Activated CD4-positive, alpha-beta T cell treated with anti-CD3 and anti-CD28 coated beads for 4 hours (primary cell): ENCODE results near the gene AP2M1.
"Not testable (repeated sequence)": the region's sequence is repeated elsewhere in the genome, so short reads cannot be mapped to it uniquely, and the experiment has no call there.

Source experiments
- DNase-seq, 2 donors: peaks; one replicate each; pipeline ENCODE4 v3.0.0-alpha.2; 2020

The AP2M1 gene

DNA sequence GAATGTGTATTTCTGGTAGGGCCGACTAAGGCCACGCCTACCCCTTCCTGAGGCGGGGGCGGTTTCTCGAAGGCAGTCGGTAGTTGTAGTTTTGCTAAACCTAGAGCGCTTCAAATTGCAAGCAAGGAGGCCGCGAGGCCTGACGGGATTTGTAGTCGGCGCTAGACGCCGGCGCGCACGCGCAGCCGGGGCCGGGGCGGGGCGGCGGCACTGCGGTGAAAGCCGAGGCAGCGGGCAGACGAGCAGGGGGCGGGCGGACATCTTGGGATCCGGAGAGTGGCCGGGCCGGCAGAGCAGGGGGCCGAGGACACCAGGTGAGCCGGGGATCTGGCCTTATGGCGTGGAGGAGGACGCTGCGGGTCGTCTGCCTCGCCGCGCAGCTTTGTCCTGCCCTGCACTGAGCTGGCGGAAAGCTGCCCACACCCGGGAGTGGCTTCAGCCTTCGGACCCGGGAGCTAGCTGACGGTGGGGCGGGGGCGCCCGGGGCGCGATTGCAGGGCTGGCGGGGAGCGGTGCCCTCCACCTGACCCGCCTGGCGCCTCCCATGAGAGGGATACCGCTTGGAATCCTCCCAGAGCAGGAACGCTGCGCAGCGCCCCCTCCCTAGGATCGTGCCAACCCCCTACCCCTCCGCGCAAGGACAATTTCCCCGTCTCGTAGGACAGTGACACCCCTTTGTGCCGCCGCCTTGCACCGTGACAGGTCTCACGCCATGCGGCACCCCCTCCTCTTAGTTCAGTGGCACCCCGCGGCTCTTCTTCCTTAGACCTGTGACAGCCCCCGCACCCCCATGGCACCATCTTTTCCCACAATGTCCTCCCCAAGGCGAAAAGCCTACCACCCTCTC, at the start of gene AP2M1:
Gene AP2M1 (plus strand): TSS at position 210 of the 847 bp plus-strand sequence. CDS start 2,139 bp downstream, outside the sequence.
- DNase-seq: peak; percentile 97 to 98

DNA sequence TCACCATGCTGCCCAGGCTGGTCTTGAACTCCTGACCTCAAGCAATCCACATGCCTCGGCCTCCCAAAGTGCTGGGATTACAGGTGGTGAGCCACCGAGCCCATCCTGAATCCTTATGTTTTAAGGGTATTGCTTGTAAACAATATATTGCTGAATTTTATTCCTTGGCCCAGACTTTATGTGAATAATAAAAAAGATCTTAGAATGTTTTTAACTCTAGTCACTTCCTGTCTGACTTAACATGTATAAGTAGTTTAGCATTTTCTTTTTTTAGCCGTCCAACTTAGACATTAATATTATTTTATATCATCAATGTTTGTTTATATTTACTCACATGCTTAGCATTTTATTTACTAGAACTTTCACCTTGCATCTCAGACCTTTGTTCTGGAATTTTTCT, 48.6 kb upstream of the AP2M1 start:
- DNase-seq: no peak

DNA sequence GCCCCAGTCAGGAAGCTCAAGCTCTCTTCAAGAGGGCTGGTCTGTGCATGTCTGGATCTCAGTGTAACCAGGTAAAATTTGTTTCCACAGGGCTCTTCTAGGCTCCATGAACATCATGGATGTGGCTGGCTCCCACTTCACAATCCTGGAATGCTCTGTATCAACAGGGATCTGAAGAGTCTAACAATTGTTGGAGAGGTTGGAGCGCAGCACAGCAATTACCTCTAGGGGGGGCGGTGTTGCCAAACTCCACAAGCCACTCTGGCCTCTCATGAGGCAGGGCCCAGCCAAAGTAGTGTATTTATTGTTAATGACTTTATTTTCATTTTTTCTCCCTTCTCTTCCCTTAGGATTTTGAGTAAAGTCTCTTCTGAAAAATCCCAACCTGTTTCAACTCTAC, 45.6 kb upstream of the AP2M1 start:
- no peak for DNase-seq

DNA sequence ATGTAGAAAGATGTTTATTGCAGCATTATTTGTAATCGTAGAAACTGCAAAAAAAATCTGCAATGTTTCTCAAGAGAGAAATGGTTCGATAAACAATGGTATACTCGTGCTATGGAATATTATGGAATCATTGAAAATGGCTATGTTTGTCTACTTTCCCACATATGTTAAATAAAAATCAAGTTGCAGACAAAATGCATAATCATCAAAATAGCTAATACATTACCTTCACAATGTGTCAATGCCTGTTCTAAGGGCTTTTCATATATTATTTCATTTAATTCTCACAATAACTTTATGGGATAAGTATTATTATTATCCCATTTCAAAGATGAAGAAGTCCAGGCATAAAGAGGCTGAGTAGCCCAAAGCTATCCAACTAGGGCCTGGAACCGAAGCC, 41.7 kb upstream of the AP2M1 start:
- no peak for DNase-seq

DNA sequence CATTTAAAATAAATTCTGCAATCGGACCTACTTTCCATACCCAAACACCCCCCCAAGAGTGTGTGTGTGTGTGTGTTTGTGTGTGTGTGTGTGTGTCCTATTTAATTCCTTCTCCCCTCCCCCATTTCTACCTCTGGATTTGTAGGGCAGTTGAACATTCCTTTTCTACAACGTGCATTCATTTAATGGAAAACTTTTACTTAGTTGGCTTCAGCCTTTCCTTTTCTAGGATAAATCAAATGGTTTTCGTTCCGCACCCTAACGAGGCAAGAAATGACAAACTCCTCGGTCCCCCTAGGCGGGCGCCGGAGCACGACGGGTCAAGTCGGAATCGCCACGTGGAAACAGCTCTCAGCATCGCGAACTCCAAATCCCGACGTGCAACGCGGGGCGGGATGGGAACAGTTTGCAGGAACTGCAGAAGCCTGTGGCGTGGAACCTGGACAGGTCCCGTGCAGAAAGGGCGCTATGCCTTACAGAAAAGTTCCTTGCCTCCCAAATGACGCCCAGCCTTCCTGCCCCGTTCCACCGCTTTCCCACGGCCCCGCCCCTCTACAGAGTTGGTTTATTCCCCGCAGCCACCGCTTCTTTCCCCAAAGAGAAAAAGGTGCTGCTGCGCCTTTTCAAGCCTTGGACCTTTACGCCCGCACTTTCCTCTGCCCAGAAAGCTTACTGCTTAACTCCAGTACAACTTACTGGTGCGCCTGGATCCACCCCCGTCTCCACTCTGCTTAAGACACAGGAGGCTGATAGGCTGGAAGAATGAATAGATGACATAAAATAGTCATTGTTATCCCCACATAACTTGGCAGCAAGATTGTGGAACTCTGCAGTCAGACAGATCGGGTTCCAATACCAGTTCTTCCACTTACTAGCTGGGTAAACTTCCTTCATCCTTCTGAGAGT, 40.6 kb upstream of the AP2M1 start:
- peak; percentile 40 to 50 for DNase-seq

DNA sequence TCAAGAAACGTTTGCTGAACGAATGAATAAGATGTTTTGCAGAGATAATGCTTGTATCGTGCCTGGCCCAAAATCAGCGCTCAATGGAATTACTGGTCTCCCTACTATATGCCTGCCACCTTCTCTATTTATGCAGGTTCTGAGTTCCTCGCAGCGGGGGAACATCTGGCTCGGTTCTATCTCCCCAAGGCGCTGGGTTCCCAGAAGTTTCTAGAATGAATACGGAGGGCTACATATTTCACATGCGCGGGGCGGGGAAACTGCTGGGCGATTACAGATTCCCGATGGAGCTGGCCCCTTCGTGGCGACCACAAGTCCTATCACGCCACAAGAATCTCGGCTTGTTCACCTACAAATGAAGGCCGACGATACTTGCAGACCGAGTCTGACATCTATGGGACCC, 39.9 kb upstream of the AP2M1 start:
- DNase-seq: no peak

DNA sequence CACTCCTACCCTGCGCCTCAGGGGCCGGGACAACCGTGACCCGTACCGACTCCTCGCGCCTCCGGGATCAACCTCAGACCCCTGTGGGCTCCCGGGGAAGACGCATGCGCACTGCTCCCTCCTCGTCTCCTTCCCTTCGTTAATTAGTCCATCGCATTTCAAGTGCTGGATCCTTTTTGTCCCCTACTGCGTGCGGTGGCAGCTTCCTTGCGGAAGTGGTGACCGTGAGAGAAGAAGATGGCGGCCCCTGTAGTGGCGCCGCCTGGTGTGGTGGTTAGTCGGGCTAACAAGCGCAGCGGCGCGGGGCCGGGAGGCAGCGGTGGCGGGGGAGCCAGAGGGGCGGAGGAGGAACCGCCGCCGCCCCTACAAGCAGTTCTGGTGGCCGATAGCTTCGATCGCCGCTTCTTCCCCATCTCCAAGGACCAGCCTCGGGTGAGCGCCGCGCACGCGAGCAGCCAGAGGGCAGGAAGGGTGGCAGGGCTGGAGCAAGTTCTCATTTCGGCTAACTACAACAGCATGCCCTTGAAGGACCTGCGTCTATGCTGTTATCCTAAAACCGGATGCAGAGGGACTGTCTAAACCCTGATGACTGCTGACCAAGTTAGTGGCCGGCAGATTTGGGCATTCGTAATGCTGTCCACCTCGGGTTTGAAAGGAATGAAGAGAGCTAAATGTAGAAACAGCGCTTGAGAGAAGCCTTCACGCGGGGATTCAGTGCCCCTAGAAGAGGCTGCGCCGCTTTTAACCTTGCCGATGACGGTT, 39.3 kb upstream of the AP2M1 start, which contains the start of gene EIF2B5:
Gene EIF2B5 (plus strand): TSS at position 210 of the 762 bp plus-strand sequence. CDS start 28 bp downstream, at position 238.
- peak; percentile 84 to 85 for DNase-seq

DNA sequence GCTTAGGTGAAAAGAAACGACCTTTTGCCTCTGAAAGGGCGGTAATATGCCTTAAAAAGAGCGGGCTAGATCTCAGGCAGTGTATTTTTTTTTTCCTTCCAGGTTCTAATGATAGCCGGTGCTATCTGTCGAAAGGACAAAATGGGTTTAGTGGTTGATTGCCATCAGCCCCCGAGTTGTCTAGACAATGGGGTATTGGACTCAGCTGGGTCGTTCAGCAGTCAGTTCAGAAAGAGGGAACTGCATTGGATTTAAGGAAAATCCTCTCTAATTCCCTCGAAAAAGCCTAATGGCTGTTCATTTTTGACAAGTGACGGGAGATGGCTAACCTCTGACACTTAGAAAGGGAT, 38.8 kb upstream of the AP2M1 start:
- DNase-seq: no peak

DNA sequence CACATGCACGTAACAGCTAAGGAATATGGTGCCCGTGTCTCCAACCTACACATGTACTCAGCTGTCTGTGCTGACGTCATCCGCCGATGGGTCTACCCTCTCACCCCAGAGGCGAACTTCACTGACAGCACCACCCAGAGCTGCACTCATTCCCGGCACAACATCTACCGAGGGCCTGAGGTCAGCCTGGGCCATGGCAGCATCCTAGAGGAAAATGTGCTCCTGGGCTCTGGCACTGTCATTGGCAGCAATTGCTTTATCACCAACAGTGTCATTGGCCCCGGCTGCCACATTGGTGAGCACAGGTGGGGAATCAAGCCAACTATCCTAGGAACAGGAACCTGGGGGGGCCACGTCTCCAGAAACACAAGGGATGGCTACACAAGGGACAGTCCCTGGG, 34.2 kb upstream of the AP2M1 start:
- DNase-seq: no peak

DNA sequence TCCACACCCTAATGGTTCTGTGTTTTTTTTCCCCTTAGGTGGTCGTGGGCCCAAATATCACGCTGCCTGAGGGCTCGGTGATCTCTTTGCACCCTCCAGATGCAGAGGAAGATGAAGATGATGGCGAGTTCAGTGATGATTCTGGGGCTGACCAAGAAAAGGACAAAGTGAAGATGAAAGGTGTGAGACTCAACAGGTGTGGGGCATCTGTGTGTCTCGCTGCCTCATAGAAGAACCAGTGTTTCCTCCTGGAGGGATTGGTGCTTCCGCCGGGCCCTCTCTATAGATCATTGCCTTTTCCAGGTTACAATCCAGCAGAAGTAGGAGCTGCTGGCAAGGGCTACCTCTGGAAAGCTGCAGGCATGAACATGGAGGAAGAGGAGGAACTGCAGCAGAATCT, 32.5 kb upstream of the AP2M1 start:
- DNase-seq: no peak

DNA sequence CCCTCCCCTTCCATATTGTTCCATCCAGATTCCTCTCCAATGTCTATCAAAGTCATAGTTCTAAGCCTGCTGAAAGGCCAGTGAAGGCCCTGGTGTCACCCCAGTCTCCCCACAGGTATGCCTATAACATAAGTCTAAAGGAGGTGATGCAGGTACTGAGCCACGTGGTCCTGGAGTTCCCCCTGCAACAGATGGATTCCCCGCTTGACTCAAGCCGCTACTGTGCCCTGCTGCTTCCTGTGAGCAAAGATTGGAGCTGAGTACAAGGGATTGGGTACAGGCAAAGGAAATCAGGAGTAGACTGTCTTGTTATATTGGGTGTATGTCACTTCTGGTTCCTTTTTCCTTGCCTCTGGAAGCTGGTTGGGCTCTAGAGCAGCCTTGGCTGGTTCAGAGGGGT, 31.3 kb upstream of the AP2M1 start:
- DNase-seq: no peak

DNA sequence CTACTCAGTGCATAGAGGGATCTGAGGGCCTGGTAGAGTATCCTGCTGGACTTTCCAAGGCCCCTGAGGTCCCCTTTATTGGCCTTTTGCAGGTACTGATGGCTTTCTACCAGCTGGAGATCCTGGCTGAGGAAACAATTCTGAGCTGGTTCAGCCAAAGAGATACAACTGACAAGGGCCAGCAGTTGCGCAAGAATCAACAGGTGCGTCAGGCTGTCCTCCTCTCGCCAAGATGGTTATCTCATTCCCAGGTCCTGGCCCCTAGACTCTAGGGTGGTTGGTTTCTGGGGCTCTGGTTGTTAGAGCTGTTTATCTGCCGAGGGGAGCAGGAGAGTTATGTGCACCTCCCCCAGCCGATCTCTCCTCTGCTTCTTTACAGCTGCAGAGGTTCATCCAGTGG, 30.1 kb upstream of the AP2M1 start:
- DNase-seq: no peak

DNA sequence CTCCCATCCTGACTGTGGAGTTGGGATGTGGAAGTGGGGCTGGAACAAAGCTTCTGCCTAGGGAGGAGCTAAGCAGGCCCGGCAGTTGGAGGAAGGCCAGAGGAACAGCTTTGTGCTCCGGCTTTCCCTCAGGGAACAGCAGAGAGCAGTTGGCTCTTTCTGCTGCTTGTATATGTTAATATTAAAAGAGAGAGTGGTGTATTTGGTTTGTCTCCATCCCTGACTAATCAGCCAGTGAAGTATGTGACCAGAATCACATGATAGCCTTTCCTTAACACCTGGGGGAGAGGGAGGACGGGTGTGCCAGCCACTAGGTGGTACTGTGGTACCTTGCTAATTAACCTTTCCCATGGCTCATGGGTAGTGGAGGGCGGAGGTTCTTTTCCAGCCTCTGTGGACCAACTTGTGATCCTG, 29.5 kb upstream of the AP2M1 start:
- peak; percentile 31 to 40 for DNase-seq

DNA sequence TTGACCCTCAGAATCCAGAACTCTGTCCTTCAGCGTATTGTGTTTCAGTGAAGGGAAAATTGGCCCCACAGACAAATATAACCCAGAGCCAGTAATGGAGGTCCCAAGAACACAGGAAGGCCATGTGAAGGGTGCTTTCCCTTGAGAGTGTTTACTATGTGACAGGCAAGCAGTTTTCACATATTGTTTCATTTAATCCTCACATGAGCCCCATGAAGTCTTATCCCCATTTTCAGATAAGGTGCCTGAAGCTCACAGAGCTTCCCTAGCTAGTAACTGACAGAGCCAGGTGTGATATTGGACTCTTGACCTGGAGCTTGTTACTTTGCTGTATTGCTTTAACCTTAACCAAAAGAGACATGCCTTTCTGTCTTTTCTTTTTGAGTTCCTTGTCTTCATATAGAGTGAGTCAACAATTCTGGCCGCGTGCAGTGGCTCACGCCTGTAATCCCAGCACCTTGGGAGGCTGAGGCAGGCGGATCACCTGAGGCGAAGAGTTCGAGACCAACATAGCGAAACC, 28.8 kb upstream of the AP2M1 start:
- DNase-seq: no peak

DNA sequence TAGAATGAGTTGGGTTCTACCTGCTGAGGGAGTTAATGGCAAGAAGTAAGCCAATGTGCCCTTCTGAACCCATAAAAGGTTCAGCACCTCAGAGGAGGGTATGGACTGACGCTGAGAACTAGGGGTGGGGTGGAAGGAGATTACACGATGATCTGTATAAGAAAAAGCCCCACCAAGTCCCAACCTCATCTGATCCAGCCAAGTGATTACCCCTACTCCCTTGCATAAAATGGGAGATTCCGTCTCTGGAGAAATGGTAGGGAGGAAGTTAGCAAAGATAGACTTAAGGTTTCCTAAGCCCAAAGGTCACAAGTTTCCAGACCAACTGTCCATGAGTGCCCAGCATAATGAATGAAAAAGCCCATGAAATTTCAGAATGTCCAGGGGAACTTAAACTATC, 26.6 kb upstream of the AP2M1 start:
- DNase-seq: no peak

DNA sequence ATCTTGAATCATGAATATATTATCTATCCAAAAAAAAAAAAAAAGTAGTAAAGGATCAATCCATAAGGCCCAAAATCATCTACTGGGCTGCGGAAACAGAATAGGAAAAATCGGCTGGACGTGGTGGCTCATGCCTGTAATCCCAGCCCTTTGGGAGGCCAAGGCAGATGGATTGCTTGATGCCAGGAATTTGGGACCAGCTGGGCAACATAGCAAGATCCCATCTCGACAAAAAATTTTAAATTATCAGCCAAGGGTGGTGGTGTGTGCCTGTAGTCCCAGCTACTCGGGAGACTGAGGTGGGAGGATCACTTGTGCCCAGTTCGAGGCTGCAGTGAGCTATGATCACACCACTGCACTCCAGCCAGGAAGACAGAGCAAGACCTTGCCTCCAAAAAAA, 25.5 kb upstream of the AP2M1 start:
- DNase-seq: no peak

DNA sequence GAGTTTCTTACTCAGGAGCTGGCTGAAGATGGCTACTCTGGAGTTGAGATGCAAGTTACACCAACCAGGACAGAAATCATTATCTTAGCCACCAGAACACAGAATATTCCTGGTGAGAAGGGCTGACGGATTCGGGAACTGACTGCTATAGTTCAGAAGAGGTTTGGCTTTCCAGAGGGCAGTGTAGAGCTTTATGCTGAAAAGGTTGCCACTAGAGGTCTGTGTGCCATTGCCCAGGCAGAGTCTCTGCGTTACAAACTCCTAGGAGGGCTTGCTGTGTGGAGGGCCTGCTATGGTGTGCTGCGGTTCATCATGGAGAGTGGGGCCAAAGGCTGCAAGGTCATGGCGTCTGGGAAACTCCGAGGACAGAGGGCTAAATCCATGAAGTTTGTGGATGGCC, 24.9 kb upstream of the AP2M1 start:
- not testable (repeated sequence) for DNase-seq

DNA sequence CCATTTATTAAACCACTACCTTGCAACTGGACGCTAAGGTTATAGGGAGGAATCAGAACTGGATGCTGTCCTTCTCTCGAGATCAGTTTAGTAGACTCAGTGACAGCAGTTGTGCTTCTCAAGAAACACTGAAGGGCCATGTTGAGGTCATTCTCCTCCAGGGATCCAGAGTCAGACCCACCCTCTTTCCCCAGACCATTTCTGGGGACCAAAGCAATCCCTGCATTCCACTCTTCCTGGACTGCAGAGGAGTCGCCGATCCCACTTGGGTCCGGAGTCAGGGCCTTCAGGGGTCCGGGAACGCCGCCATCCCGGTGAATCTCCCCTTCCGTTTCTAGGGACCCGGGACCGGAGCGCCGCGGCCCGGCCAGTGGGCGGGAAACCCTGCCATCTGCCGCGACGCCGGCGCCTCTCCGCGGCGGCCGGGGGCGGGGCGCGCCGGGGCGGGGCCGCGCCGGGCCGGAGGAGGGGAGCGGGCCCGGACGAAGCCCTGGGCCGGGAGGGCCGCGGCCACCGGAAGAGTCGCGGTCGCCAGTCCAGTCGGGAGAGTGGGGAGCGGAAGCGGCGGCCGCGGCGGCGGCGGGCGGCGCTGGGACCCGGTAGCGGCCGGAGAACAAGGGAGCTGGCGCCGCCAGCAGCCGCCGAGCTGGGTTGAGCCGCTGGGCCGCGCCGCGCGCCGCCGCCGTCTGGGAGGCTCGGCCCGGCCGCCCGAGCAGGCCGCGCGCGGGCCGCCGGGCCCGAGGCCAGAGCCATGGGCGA, 19.6 kb upstream of the AP2M1 start, which contains the start of gene DVL3:
Gene DVL3 (plus strand): TSS at position 493 of the 759 bp plus-strand sequence. CDS start 259 bp downstream, at position 752.
- peak in 1 of 2 donors; percentile 36 for DNase-seq

DNA sequence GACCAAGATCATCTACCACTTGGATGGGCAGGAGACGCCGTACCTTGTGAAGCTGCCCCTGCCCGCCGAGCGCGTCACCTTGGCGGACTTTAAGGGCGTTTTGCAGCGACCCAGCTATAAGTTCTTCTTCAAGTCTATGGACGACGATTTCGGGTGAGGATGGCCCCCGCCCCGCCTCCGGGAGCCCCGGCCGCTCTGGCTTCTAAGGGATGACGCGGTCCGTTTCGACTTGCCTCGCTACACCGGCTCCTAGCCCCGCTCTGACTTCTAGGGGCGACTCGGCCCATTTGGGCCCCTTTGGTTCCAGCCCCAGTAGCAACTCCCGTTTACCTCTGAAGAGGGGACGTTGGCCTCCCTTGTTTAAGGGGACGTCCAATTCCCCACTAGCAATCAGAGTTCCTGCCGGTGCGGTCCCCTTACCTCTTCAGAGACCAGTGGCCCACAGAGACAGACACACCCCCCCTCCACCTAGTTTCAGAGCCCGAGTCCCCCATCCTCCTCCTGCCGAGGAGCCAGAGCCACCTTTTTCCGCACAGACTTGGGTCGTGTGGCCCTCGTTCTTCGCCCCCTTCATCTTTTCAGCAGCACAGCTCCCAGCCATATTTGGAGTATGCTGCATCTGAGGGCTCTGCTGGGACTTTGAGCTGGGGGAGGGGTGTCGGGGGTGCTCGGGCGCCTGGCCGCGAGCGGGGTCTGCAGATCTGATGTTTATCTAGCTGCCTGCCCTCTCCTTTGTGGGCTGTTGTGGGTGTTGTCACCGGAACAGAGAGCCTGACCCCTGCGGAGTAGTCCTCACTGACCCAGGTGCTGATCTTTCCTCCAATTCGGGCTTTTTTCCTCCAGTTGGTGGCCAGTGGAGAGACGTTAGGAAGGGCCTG, 18.8 kb upstream of the AP2M1 start:
- DNase-seq: peak; percentile 39 to 42

DNA sequence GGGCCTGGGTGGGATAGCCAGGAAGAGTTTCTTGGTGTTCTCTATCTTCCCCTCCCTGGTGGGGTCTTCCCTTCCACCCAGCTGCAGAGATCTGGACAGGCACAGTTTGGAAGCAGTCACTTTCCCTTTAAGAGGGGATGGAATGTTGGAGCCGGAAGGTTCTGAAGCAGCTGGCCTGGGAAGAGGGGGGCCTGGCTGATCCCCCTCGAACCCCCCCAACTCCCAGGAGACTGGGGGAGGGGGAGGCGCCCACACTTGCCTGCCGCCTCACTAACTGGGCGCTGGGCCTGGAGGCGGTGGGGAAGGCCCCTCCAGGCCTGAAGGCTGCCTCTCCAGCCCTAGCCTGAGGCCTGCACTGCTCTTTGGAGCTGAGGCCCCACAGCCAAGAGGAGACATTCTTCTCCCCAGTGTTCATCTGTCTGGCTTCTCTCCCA, 18.1 kb upstream of the AP2M1 start:
- no peak for DNase-seq

DNA sequence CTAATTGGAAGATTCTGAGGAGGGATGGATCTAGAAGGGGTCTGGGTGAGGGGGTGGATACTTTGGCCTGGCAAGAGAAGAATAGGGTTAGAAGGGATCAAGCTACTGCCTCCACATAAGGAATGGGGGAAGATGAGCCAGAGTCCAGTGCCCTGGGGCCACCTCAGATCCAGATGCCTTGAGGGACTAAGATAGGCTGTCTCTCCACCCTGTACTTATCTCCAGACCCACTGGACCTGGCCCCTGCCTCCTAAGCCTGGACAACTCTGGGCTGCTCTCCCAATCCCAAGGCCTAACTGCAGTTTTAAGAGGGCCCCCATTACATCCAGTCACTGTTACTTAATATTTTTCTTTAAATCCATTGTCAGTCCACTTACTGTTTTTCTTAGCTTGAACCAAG, 17.4 kb upstream of the AP2M1 start:
- DNase-seq: no peak
